ENCODE data around the gene ACSL3. TPM values are rescaled to one million over a fixed set of nuclear protein-coding genes. Genes with fewer than 3 reads are reported as not detected.

Gene ACSL3
- total and polyA plus RNA-seq, 7 donors, result 7.9 to 75.7 (median 48.2) TPM

GRCh38 chr2:222897898-222898297 lies 37.1 kb downstream of the ACSL3 start:
- Histone ChIP-seq H3K4me3 (no peak overlapping the region), H3K9me3 (no peaks in the 10 kb centered on the region), H3K4me1 (peaks cover 2 to 35% (median 30%) of the 10 kb centered on the region in 4 donors), H3K27me3 (no peaks in the 10 kb centered on the region), H3K27ac (no peak overlapping the region), H3K36me3 (no peaks in the 10 kb centered on the region)
- intact Hi-C loops (cut with DNase I), result no loop called here
- no peak for DNase-seq
- 82 to 96% methylated on average over 2 to 3 of the region's 3 CpGs for WGBS, 2 donors
- TF ChIP-seq, protein P1, sequence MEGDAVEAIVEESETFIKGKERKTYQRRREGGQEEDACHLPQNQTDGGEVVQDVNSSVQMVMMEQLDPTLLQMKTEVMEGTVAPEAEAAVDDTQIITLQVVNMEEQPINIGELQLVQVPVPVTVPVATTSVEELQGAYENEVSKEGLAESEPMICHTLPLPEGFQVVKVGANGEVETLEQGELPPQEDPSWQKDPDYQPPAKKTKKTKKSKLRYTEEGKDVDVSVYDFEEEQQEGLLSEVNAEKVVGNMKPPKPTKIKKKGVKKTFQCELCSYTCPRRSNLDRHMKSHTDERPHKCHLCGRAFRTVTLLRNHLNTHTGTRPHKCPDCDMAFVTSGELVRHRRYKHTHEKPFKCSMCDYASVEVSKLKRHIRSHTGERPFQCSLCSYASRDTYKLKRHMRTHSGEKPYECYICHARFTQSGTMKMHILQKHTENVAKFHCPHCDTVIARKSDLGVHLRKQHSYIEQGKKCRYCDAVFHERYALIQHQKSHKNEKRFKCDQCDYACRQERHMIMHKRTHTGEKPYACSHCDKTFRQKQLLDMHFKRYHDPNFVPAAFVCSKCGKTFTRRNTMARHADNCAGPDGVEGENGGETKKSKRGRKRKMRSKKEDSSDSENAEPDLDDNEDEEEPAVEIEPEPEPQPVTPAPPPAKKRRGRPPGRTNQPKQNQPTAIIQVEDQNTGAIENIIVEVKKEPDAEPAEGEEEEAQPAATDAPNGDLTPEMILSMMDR (IDR thresholded peaks at IDR 0.05), result no peak
- no peak for TF ChIP-seq POLR2A (IDR thresholded peaks at IDR 0.05)
- TF ChIP-seq EP300 (IDR thresholded peaks at IDR 0.05), result no peak
- TF ChIP-seq POLR2AphosphoS5 (IDR thresholded peaks at IDR 0.05), result no peak

DNA sequence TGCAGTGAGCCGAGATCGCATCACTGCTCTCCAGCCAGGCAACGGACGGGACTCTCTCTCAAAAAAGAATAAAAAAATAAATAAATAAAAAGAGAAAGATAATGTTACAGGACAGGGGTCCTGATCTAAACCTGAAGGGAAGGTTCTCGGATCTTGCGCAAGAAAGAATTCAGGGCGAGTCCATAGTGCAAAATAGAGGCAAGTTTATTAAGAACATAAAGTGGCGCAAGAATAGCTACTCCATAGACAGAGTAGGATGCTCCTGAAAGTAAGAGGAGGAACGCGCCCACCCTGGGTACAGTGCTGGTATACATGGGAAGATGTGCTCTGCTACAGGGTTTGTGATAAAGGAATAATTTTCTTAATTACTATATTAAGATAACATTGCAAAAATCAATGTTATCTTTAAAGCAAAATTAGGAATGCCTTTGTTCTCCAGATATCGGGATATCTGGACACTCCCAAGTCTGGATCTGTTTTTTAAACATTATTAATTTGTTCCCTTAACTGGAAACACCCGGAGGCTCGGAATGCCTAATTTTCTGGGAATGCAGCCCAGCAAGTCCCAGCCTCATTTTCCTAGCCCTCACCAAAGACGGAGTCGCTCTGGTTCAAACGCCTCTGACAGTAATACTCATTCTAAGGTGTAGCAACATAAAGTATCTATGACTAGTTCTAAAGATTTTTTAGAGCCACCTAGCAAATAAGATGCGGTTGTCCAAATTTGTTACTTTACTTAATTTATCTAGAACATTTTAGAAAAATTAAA lies 38.8 kb downstream of the ACSL3 start:
- intact Hi-C loops (cut with DNase I), result loop anchor here (5.0 kb wide), 3 partner anchors 37 to 207 kb away; partner anchors contain the start of gene ACSL3
- TF ChIP-seq, protein P1 (IDR thresholded peaks at IDR 0.05), result no peak
- TF ChIP-seq POLR2AphosphoS5 (IDR thresholded peaks at IDR 0.05), result no peak
- TF ChIP-seq POLR2A (IDR thresholded peaks at IDR 0.05), result no peak
- TF ChIP-seq EP300 (IDR thresholded peaks at IDR 0.05), result no peak
- 90 to 96% methylated on average over 17 of the region's 17 CpGs for WGBS, 2 donors
- Histone ChIP-seq H3K4me3 (no peak overlapping the region), H3K27ac (peak overlapping the region in 2 of 4 donors; percentile 1 to 8), H3K9me3 (no peaks in the 10 kb centered on the region), H3K4me1 (peaks cover 2 to 44% (median 38%) of the 10 kb centered on the region in 4 donors), H3K36me3 (no peaks in the 10 kb centered on the region), H3K27me3 (no peaks in the 10 kb centered on the region)
- DNase-seq, result no peak

DNA sequence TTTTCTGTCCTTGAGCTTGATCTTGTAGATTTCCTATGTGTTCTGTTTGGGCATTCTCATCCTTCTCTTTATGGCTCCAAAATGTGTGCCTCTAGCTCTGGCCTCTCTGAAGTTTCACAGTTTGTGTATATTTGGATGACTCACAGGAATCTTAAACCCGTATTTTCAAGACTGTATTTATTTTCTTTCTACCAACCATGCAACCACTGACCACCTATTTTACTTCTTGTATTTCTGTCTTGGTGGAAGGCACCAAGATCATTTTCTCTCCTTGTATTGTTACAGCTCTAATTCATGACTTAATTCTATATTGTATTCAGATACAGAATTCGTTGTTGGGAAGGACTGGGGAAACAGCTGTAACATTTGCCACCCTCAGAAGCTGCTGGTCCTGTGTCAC lies 39.5 kb downstream of the ACSL3 start:
- Histone ChIP-seq H3K27me3 (no peaks in the 10 kb centered on the region), H3K9me3 (no peaks in the 10 kb centered on the region), H3K4me3 (no peak overlapping the region), H3K4me1 (peaks cover 0 to 45% (median 44%) of the 10 kb centered on the region in 4 donors), H3K27ac (peak overlapping the region in 2 of 4 donors; percentile 1 to 8), H3K36me3 (no peaks in the 10 kb centered on the region)
- no peak for DNase-seq
- intact Hi-C loops (cut with DNase I), result loop anchor here (5.0 kb wide), 3 partner anchors 38 to 208 kb away; partner anchors contain the start of gene ACSL3
- 41 to 73% methylated on average over 2 of the region's 2 CpGs for WGBS, 2 donors
- TF ChIP-seq POLR2A (IDR thresholded peaks at IDR 0.05) (no peak), POLR2AphosphoS5 (IDR thresholded peaks at IDR 0.05) (no peak), EP300 (IDR thresholded peaks at IDR 0.05) (no peak)
- TF ChIP-seq, protein P1 (IDR thresholded peaks at IDR 0.05), result no peak

GRCh38 chr2:222902660-222903059 lies 41.8 kb downstream of the ACSL3 start:
- Histone ChIP-seq H3K9me3 (no peaks in the 10 kb centered on the region), H3K4me1 (peaks cover 0 to 66% (median 62%) of the 10 kb centered on the region in 4 donors), H3K4me3 (no peak overlapping the region), H3K27me3 (no peaks in the 10 kb centered on the region), H3K36me3 (no peaks in the 10 kb centered on the region), H3K27ac (no peak overlapping the region)
- WGBS, 2 donors, result 83 to 90% methylated on average over 4 of the region's 4 CpGs
- TF ChIP-seq, protein P1 (IDR thresholded peaks at IDR 0.05), result no peak
- TF ChIP-seq POLR2A (IDR thresholded peaks at IDR 0.05), result no peak
- TF ChIP-seq POLR2AphosphoS5 (IDR thresholded peaks at IDR 0.05), result no peak
- TF ChIP-seq EP300 (IDR thresholded peaks at IDR 0.05), result no peak
- intact Hi-C loops (cut with DNase I), result loop anchor here (2.0 to 5.0 kb wide), 4 partner anchors 40 to 210 kb away; partner anchors contain the start of gene ACSL3
- no peak for DNase-seq

All from sigmoid colon (tissue), 7 donors.